ENCODE data around the gene ASXL1. TPM values are rescaled to one million over a fixed set of nuclear protein-coding genes. Genes with fewer than 3 reads are reported as not detected.

ASXL1 gene
- total RNA-seq, 1 experiment from 2014 or later: 52.2 TPM

DNA sequence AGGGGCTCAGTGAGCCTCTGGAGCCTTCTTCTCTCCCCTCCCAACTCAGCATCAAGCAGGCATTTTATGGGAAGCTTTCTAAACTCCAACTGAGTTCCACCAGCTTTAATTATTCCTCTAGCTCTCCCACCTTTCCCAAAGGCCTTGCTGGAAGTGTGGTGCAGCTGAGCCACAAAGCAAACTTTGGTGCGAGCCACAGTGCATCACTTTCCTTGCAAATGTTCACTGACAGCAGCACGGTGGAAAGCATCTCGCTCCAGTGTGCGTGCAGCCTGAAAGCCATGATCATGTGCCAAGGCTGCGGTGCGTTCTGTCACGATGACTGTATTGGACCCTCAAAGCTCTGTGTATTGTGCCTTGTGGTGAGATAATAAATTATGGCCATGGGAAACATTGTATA lies 78.8 kb downstream of the ASXL1 start:
- ChIA-PET POLR2A (no interaction called here), CTCF (no interaction called here), RAD21 (ENCODE audit: low non-redundant PET in 1 of 2, low total read pairs in 2 of 2, uncharacterized antibody in 2 of 2, unreplicated experiment in 2 of 2) (no interaction called here)
- DNase-seq (ENCODE audit: low read depth, low spot score): no peak
- Histone ChIP-seq H4K20me1 (ENCODE audit: insufficient read depth) (no peaks in the 10 kb centered on the region), H3K79me2 (ENCODE audit: insufficient read depth, low read length) (no peaks in the 10 kb centered on the region; the same call in 1 of the 2 replicates), H3K36me3 (ENCODE audit: control insufficient read depth in 1 of 2, insufficient read depth in 2 of 2, low read length in 2 of 2) (peaks cover 31 to 44% of the 10 kb centered on the region in 2 experiments), H3K4me3 (replicated peaks in 1 of 2; ENCODE audit: low read depth in 1 of 2, low read length in 2 of 2) (no peak overlapping the region), H3K9me2 (ENCODE audit: insufficient read depth) (no peaks in the 10 kb centered on the region), H3K4me1 (ENCODE audit: control insufficient read depth in 1 of 2, insufficient read depth in 2 of 2, low read length in 2 of 2) (no peaks in the 10 kb centered on the region), H3K27ac (ENCODE audit: low read depth, low read length) (no peak overlapping the region), H3K27me3 (ENCODE audit: insufficient read depth, low read length) (no peaks in the 10 kb centered on the region), H3K4me2 (ENCODE audit: low read length) (no peak overlapping the region), H3K9me3 (ENCODE audit: control insufficient read depth in 1 of 2, insufficient read depth in 1 of 2, low read depth in 1 of 2, low read length in 2 of 2) (no peaks in the 10 kb centered on the region), H3K9ac (ENCODE audit: low read length) (no peak overlapping the region), H2AFZ (ENCODE audit: low read depth, low read length, poor library complexity, severe bottlenecking) (no peak overlapping the region)
- intact Hi-C loops (cut with micrococcal nuclease): no loop called here
- no TSS peak for BruUV-seq (replicated peaks)
- TF ChIP-seq YY1 (IDR thresholded peaks at IDR 0.05; ENCODE audit: extremely low read depth, insufficient replicate concordance, low read depth, low read length) (no peak), CBX3 (IDR thresholded peaks at IDR 0.05; ENCODE audit: low read depth) (no peak), JUND (IDR thresholded peaks at IDR 0.05) (no peak), EGR1 (IDR thresholded peaks at IDR 0.05; ENCODE audit: low read depth) (no peak), SIN3A (IDR thresholded peaks at IDR 0.05; ENCODE audit: low read depth) (no peak), EZH2 (IDR thresholded peaks at IDR 0.05) (no peak), POLR2AphosphoS5 (IDR thresholded peaks at IDR 0.05; ENCODE audit: low read depth, low read length) (no peak), SRF (IDR thresholded peaks at IDR 0.05; ENCODE audit: low read depth) (no peak), RAD21 (IDR thresholded peaks at IDR 0.05; ENCODE audit: low read depth) (no peak), ELF1 (IDR thresholded peaks at IDR 0.05; ENCODE audit: borderline replicate concordance, low read depth) (no peak), POLR2A (IDR thresholded peaks at IDR 0.05; ENCODE audit: borderline replicate concordance, extremely low read depth, insufficient read depth, insufficient read length) (no peak), FOSL1 (IDR thresholded peaks at IDR 0.05; ENCODE audit: low read depth) (no peak), ZFX (IDR thresholded peaks at IDR 0.05) (no peak), SP1 (IDR thresholded peaks at IDR 0.05; ENCODE audit: low read depth) (no peak), CEBPB (IDR thresholded peaks at IDR 0.05; ENCODE audit: low read depth) (no peak)
- TF ChIP-seq, protein P1, sequence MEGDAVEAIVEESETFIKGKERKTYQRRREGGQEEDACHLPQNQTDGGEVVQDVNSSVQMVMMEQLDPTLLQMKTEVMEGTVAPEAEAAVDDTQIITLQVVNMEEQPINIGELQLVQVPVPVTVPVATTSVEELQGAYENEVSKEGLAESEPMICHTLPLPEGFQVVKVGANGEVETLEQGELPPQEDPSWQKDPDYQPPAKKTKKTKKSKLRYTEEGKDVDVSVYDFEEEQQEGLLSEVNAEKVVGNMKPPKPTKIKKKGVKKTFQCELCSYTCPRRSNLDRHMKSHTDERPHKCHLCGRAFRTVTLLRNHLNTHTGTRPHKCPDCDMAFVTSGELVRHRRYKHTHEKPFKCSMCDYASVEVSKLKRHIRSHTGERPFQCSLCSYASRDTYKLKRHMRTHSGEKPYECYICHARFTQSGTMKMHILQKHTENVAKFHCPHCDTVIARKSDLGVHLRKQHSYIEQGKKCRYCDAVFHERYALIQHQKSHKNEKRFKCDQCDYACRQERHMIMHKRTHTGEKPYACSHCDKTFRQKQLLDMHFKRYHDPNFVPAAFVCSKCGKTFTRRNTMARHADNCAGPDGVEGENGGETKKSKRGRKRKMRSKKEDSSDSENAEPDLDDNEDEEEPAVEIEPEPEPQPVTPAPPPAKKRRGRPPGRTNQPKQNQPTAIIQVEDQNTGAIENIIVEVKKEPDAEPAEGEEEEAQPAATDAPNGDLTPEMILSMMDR (IDR thresholded peaks at IDR 0.05 in 2 of 3, conservative IDR thresholded peaks at IDR 0.05 in 1 of 3; ENCODE audit: borderline replicate concordance in 1 of 3, insufficient read depth in 1 of 3, low read depth in 2 of 3, low read length in 2 of 3): no peak
- TF ChIP-seq, protein P2, sequence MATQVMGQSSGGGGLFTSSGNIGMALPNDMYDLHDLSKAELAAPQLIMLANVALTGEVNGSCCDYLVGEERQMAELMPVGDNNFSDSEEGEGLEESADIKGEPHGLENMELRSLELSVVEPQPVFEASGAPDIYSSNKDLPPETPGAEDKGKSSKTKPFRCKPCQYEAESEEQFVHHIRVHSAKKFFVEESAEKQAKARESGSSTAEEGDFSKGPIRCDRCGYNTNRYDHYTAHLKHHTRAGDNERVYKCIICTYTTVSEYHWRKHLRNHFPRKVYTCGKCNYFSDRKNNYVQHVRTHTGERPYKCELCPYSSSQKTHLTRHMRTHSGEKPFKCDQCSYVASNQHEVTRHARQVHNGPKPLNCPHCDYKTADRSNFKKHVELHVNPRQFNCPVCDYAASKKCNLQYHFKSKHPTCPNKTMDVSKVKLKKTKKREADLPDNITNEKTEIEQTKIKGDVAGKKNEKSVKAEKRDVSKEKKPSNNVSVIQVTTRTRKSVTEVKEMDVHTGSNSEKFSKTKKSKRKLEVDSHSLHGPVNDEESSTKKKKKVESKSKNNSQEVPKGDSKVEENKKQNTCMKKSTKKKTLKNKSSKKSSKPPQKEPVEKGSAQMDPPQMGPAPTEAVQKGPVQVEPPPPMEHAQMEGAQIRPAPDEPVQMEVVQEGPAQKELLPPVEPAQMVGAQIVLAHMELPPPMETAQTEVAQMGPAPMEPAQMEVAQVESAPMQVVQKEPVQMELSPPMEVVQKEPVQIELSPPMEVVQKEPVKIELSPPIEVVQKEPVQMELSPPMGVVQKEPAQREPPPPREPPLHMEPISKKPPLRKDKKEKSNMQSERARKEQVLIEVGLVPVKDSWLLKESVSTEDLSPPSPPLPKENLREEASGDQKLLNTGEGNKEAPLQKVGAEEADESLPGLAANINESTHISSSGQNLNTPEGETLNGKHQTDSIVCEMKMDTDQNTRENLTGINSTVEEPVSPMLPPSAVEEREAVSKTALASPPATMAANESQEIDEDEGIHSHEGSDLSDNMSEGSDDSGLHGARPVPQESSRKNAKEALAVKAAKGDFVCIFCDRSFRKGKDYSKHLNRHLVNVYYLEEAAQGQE (IDR thresholded peaks at IDR 0.05; ENCODE audit: low read depth): no peak
- TF ChIP-seq, protein P3, sequence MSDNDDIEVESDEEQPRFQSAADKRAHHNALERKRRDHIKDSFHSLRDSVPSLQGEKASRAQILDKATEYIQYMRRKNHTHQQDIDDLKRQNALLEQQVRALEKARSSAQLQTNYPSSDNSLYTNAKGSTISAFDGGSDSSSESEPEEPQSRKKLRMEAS (IDR thresholded peaks at IDR 0.05): no peak
- TF ChIP-seq, protein P4, sequence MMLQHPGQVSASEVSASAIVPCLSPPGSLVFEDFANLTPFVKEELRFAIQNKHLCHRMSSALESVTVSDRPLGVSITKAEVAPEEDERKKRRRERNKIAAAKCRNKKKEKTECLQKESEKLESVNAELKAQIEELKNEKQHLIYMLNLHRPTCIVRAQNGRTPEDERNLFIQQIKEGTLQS (IDR thresholded peaks at IDR 0.05): no peak
- ATAC-seq: no peak
